AG04449 (cell line): Measurements from ENCODE around the gene MORF4L1.
"Not testable (repeated sequence)": the region's sequence is repeated elsewhere in the genome, so short reads cannot be mapped to it uniquely, and the experiment has no call there.

Source experiments
- CTCF ChIA-PET: fragments of 350-600 bp; formaldehyde crosslinking; extraction: SDS; loops from one replicate; lab custom pipeline; 2021; ENCODE audit warnings: antibody characterized with exemption; lab: Yijun Ruan, JAX
- POLR2A ChIA-PET: fragments of 400-600, 350-600 bp; formaldehyde crosslinking; extraction: SDS; loops from one replicate; lab custom pipeline; 2020; ENCODE audit warnings: antibody characterized with exemption, inconsistent platforms; lab: Yijun Ruan, JAX
- DNase-seq: peaks from one replicate; pipeline ENCODE4 v3.0.0-alpha.2; 2010; ENCODE audit warnings: low read depth, low spot score
- H3K4me3 ChIP-seq: 2 replicates; pipeline ENCODE4 v1.5.1; 2011; ENCODE audit warnings: low read depth, mild to moderate bottlenecking, control low read depth, low read length
- TF ChIP-seq, protein P1 (sequence below): IDR thresholded peaks from one replicate; pipeline ENCODE4 v1.5.1; 2011; ENCODE audit warnings: mild to moderate bottlenecking, moderate library complexity, low read length, control low read depth, inconsistent platforms; ENCODE audit not compliant: insufficient read depth; ENCODE audit errors: missing control alignments

The MORF4L1 gene

DNA sequence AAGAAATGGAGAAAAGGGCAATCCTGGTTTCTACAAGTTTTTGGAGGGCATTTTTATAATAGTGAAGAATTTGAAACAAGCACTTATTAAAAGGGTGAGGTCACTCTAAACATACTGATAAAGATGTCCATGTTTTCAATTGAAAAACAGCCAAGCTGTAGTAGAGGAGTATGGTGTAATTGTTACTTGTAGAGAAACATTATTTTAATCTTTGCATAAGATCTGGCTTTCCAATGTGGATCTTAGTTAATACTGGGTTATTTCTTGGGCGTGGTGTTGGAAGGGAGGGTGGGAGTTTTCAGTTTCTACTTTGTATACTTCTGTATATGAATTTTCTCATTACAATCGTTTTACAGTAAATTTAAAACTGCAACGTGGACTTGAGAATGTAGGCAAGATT is 22.8 kb downstream of the MORF4L1 start:
- DNase-seq: no peak
- TF ChIP-seq, protein P1, sequence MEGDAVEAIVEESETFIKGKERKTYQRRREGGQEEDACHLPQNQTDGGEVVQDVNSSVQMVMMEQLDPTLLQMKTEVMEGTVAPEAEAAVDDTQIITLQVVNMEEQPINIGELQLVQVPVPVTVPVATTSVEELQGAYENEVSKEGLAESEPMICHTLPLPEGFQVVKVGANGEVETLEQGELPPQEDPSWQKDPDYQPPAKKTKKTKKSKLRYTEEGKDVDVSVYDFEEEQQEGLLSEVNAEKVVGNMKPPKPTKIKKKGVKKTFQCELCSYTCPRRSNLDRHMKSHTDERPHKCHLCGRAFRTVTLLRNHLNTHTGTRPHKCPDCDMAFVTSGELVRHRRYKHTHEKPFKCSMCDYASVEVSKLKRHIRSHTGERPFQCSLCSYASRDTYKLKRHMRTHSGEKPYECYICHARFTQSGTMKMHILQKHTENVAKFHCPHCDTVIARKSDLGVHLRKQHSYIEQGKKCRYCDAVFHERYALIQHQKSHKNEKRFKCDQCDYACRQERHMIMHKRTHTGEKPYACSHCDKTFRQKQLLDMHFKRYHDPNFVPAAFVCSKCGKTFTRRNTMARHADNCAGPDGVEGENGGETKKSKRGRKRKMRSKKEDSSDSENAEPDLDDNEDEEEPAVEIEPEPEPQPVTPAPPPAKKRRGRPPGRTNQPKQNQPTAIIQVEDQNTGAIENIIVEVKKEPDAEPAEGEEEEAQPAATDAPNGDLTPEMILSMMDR: no peak
- POLR2A ChIA-PET: interaction anchor here (1.2 kb wide), 1 partner anchor 11 kb away, joined by 4 read pairs; no protein-coding TSS in a partner anchor
- CTCF ChIA-PET: interaction anchor here (0.9 kb wide), 1 partner anchor 83 kb away, joined by 3 read pairs; no protein-coding TSS in a partner anchor
- no peak overlapping the region for H3K4me3 ChIP-seq

DNA sequence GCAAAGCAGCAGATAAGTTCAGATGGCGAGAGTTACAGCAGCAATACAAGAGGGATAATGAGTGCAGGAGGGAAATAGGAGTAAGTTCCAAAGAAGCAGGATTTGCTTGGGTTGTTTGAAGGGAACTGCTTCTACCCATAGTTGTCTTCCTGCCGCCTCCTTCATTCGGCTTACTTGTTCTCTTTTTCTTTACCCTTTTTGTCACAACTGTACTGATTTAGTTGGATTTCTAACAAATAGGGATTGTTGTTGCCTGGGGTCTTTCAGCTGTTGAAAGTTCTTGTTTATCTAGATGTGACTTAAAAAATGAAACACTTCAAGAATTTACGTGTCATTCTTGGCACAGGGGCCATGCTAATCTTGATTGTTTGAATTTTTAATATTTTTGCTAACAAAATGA is 25.9 kb downstream of the MORF4L1 start:
- DNase-seq: no peak
- CTCF ChIA-PET: interaction anchor here (1.4 to 2.5 kb wide), 2 partner anchors 10 to 12 kb away, joined by 4 to 10 read pairs; no protein-coding TSS in a partner anchor
- TF ChIP-seq, protein P1: no peak
- no peak overlapping the region for H3K4me3 ChIP-seq
- POLR2A ChIA-PET: no interaction called here

DNA sequence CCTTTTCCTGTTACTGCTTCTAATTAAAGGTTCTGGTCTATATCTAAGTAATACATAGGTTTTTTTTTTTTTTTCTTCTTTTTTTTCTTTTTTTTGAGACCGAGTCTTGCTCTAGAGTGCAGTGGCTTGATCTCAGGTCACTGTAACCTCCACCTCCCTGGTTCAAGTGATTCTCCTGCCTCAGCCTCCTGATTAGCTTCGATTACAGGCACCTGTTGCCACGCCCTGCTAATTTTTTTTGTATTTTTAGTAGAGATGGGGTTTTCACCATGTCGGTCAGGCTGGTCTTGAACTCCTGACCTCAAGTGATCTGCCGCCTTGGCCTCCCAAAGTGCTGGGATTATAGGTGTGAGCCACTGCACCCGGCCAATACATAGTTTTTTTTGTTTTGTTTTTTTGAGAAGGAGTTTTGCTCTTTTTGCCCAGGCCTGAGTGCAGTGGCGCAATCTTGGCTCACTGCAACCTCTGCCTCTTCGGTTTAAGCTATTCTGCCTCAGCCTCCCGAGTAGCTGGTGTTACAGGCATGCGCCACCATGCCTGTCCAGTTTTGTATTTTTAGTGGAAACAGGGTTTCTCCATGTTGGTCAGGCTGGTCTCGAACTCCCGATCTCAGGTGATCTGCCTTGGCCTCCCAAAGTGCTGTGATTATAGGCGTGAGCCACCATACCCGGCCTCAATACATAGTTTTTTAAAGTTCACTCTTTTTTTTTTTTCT is 28.3 kb downstream of the MORF4L1 start:
- CTCF ChIA-PET: interaction anchor here (1.3 to 2.5 kb wide), 4 partner anchors 9 to 284 kb away, joined by 3 to 10 read pairs (median 4); no protein-coding TSS in a partner anchor
- POLR2A ChIA-PET, H3K4me3 ChIP-seq, DNase-seq: not testable (repeated sequence)

DNA sequence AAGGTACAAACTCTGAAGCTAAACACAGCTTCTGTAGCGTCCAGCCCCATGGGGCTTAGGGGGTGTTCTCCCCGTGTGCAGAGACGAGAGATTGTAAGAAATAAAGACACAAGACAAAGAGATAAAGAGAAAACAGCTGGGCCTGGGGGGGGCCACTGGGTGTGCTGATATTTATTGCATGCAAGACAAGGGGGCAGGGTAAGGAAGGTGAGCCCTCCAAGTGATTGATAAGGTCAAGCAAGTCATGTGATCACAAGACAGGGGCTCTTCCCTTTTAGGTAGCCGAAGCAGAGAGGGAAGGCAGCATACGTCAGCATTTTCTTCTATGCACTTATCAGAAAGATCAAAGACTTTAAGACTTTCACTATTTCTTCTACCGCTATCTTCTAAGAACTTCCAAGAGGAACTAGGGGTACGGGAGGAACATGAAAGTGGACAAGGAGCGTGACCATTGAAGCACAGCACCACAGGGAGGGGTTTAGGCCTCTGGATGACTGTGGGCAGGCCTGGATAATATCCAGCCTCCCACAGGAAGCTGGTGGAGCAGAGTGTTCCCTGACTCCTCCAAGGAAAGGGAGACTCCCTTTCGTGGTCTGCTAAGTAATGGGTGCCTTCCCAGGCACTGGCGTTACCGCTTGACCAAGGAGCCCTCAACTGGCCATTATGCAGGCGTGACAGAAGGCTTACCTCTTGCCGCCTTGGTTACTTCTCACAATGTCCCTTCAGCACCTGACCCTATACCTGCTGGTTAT is 29.8 kb downstream of the MORF4L1 start:
- POLR2A ChIA-PET, H3K4me3 ChIP-seq, DNase-seq: not testable (repeated sequence)
- CTCF ChIA-PET: interaction anchor here (1.3 to 3.0 kb wide), 3 partner anchors 8 to 282 kb away, joined by 3 to 9 read pairs (median 5); no protein-coding TSS in a partner anchor

DNA sequence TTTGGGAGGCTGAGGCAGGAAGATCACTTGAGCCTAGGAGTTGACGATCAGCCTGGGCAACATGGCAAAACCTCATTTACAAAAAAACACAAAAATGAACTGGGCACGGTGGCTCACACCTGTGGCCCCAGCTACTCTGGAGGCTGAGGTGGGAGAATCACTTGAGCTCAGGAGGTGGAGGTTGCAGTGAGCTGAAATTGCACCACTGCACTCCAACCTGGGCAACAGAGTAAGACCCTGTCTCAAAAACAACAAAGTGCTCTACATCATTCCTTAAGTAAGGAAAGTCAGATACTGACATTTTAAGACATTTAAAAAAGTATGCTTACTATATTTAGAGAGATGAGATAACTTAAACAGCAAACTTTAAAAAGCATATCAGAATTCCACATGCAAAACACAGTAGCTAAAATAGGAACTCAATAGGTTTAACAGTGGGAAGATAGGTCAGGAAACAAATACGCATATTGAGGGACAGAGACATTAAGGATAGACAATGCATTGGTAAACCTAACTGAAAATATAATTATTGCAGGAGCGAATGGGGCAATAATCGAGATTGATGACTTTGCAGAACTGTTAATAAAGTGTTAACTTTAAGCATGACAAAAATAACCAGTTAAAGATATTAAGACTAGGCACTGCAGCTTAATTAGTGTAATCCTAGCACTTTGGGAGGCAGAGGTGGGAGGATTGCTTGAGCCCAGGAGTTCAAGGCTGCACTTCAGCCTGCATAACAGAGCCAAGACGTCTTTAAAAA is 32.1 kb downstream of the MORF4L1 start:
- ChIA-PET POLR2A (interaction anchor here (0.6 kb wide), 1 partner anchor 28 kb away, joined by 3 read pairs; no protein-coding TSS in a partner anchor), CTCF (interaction anchor here (0.7 to 3.0 kb wide), 4 partner anchors 10 to 280 kb away, joined by 3 to 9 read pairs (median 3); no protein-coding TSS in a partner anchor)
- no peak for DNase-seq
- TF ChIP-seq, protein P1: no peak
- H3K4me3 ChIP-seq: no peak overlapping the region

DNA sequence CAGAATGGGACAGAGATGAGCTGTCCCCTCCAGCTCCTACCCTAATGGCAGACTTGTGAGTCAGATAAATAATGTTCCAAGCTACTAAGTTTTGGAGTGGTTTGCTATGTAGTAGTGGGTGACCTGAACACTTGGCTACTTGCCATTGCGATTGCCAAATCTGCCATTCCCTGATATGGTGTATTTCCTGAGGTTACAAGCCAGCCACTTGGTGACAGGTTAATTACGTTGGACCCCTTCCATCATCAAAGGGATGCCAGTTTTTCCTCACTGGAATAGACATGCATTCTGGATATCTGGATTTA is 33.6 kb downstream of the MORF4L1 start:
- no peak overlapping the region for H3K4me3 ChIP-seq
- DNase-seq: peak; percentile 54
- POLR2A ChIA-PET: interaction anchor here (1.4 kb wide), 1 partner anchor 10 kb away, joined by 4 read pairs; no protein-coding TSS in a partner anchor
- TF ChIP-seq, protein P1: no peak
- CTCF ChIA-PET: interaction anchor here (1.7 to 5.4 kb wide), 3 partner anchors 9 to 279 kb away, joined by 7 to 67 read pairs (median 7); no protein-coding TSS in a partner anchor
